Smooth muscle cell (in vitro differentiated cells): Measurements from ENCODE around the gene EFCAB11. TPM values are rescaled to one million over a fixed set of nuclear protein-coding genes. Genes with fewer than 3 reads are reported as not detected.

ENCODE experiments used
- DNase-seq: peaks from one replicate; lab custom pipeline; 2025; ENCODE audit not compliant: unreplicated experiment; lab: John Stamatoyannopoulos, UW
- H2AFZ ChIP-seq: fragments of 200-600 bp; sonication (generic); 2 replicates; pipeline ENCODE4 v1.6.0; 2016; ENCODE audit warnings: antibody characterized with exemption, low read depth, mild to moderate bottlenecking
- H3F3A ChIP-seq: fragments of 200-600 bp; sonication (generic); 2 replicates; pipeline ENCODE4 v1.6.0; 2017; ENCODE audit warnings: antibody characterized with exemption, low read depth
- H3K27ac ChIP-seq: fragments of 200-600 bp; sonication (generic); 2 replicates; pipeline ENCODE4 v1.5.1; 2016; ENCODE audit warnings: low read depth, mild to moderate bottlenecking
- H3K27me3 ChIP-seq: fragments of 200-600 bp; sonication (generic); 2 replicates; pipeline ENCODE4 v1.6.1; 2016; ENCODE audit warnings: low read depth, mild to moderate bottlenecking
- H3K36me3 ChIP-seq: fragments of 200-600 bp; sonication (generic); 2 replicates; pipeline ENCODE4 v1.5.1; 2016; ENCODE audit warnings: low read depth
- H3K4me1 ChIP-seq: fragments of 200-600 bp; sonication (generic); 2 replicates; pipeline ENCODE4 v1.5.1; 2016; ENCODE audit warnings: low read depth
- H3K4me2 ChIP-seq: fragments of 200-600 bp; sonication (generic); 2 replicates; pipeline ENCODE4 v1.6.0; 2016; ENCODE audit warnings: mild to moderate bottlenecking
- H3K4me3 ChIP-seq: fragments of 200-600 bp; sonication (generic); 2 replicates; pipeline ENCODE4 v1.5.1; 2016; ENCODE audit warnings: mild to moderate bottlenecking
- H3K79me2 ChIP-seq: fragments of 200-600 bp; sonication (generic); 2 replicates; pipeline ENCODE4 v1.6.0; 2016; ENCODE audit warnings: low read depth, mild to moderate bottlenecking
- H3K9ac ChIP-seq: fragments of 200-600 bp; sonication (generic); 2 replicates; pipeline ENCODE4 v1.6.0; 2016; ENCODE audit warnings: low read depth
- H3K9me3 ChIP-seq: fragments of 200-600 bp; sonication (generic); replicated peaks from 2 replicates; pipeline ENCODE4 v1.5.1; 2016; ENCODE audit warnings: low read depth
- H4K20me1 ChIP-seq: fragments of 200-600 bp; sonication (generic); 2 replicates; pipeline ENCODE4 v1.6.0; 2016; ENCODE audit warnings: low read depth
- CTCF ChIP-seq: fragments of 200-600 bp; sonication (generic); IDR thresholded peaks from 2 replicates; pipeline ENCODE4 v1.5.1; 2017; ENCODE audit warnings: borderline replicate concordance, mild to moderate bottlenecking, antibody characterized with exemption; ENCODE audit not compliant: insufficient read depth, poor library complexity, severe bottlenecking
- WGBS: methylation state at CpG from one replicate; pipeline ENCODE4 v1.1.7; 2016; ENCODE audit warnings: low lambda C conversion rate; 5-methylcytosine and 5-hydroxymethylcytosine counted together
- polyA plus RNA-seq: library from polyadenylated mRNA; unstranded; fragments of >200 nt; fragmentation: Nextera tagmentation; extraction: Ambion mirVana; gene quantifications from 2 replicates; pipeline ENCODE4 v1.2.1, GENCODE V29; 2016
- total RNA-seq: library from RNA; depleted of rRNA; stranded (reverse); fragments of >200 nt; gene quantifications from 2 replicates; pipeline ENCODE4 v1.2.3, GENCODE V29; 2014

EFCAB11 gene
- total and polyA plus RNA-seq, 2 experiments from 2014 or later: 3.1 to 9.5 TPM

DNA sequence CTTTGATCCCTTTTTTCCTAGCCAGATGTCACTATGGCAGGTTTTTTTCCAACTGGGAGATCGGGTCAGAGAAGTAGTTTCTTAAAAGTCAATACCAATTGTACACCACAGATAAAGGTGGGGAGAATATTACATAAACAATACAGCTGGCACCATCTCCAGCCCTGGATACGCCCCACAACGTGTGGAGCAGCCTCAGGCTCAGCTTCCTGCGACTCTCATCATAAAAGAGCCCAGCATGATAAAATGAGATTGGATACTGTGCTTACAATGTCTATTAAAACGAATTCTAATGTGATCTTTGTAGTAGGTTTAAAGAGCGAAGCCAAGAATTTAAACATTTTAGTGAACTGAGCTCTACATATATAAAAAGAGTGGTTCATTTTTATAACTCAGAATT is 21.5 kb downstream of the EFCAB11 start:
- Histone ChIP-seq H3K27ac (no peak overlapping the region), H3F3A (no peaks in the 10 kb centered on the region)

DNA sequence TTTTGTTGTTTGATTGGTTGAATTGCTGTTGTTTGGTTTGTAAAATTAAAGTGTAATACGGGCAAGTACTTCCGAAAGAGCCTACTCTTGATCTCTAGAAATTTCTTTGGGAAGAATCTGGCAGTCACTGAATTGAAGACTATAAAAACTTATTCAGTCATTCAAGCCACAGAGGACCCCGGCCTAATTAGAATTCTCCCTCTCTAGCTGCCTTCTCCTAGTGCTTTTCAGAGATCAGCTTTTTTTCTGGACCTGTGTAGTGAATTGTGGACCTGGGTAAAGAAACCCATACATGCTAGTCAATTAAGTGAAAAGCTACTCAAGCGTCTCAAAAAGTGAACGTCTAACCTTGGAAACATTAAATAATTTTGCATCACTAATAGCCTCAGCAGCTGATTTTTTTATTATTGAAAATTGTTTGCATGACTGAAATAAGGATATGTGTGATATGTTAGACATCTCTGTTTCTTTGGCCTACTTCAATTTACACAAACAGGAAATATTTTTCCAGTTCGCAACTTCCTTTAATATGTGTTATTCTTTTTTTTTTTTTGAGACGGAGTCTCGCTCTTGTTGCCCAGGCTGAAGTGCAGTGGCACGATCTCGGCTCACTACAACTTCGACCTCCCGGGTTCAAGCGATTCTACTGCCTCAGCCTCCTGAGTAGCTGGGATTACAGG is 27.2 kb downstream of the EFCAB11 start:
- no peaks in the 10 kb centered on the region for H3K79me2 ChIP-seq
- no peaks in the 10 kb centered on the region for H3F3A ChIP-seq
- H3K4me3 ChIP-seq: no peak overlapping the region
- no peaks in the 10 kb centered on the region for H4K20me1 ChIP-seq
- no peaks in the 10 kb centered on the region for H3K9me3 ChIP-seq
- no peak for TF ChIP-seq CTCF
- H3K36me3 ChIP-seq: no peaks in the 10 kb centered on the region
- no peak overlapping the region for H3K9ac ChIP-seq
- H3K4me1 ChIP-seq: no peaks in the 10 kb centered on the region
- 97% methylated on average over 13 of the region's 13 CpGs for WGBS
- H2AFZ ChIP-seq: no peak overlapping the region
- H3K4me2 ChIP-seq: no peak overlapping the region
- H3K27ac ChIP-seq: no peak overlapping the region
- H3K27me3 ChIP-seq: no peaks in the 10 kb centered on the region
- no peak for DNase-seq

More for the DNA sequence above, 21.5 kb downstream of the EFCAB11 start:
- no peaks in the 10 kb centered on the region for H3K9me3 ChIP-seq
- no peak overlapping the region for H2AFZ ChIP-seq
- DNase-seq: no peak
- no peak overlapping the region for H3K4me3 ChIP-seq
- no peaks in the 10 kb centered on the region for H3K36me3 ChIP-seq
- TF ChIP-seq CTCF: no peak
- no peaks in the 10 kb centered on the region for H4K20me1 ChIP-seq
- H3K27me3 ChIP-seq: no peaks in the 10 kb centered on the region
- no peak overlapping the region for H3K4me2 ChIP-seq
- WGBS: 86% methylated on average over 6 of the region's 6 CpGs
- H3K79me2 ChIP-seq: no peaks in the 10 kb centered on the region
- H3K4me1 ChIP-seq: no peaks in the 10 kb centered on the region
- no peak overlapping the region for H3K9ac ChIP-seq

GRCh38 chr14:89926694-89927093 is 27.8 kb downstream of the EFCAB11 start:
- Histone ChIP-seq H4K20me1 (no peaks in the 10 kb centered on the region), H3K27ac (no peak overlapping the region), H3K36me3 (no peaks in the 10 kb centered on the region), H3F3A (no peaks in the 10 kb centered on the region), H2AFZ (no peak overlapping the region), H3K4me3 (no peak overlapping the region), H3K4me1 (no peaks in the 10 kb centered on the region), H3K79me2 (no peaks in the 10 kb centered on the region), H3K27me3 (no peaks in the 10 kb centered on the region), H3K9me3 (no peaks in the 10 kb centered on the region), H3K4me2 (no peak overlapping the region), H3K9ac (no peak overlapping the region)
- TF ChIP-seq CTCF: no peak
- no peak for DNase-seq
- 84% methylated on average over 1 of the region's 1 CpG for WGBS

- H3K9ac ChIP-seq: no peak overlapping the region
- H3K4me1 ChIP-seq: no peaks in the 10 kb centered on the region
- no peaks in the 10 kb centered on the region for H3K27me3 ChIP-seq
- H3K27ac ChIP-seq: no peak overlapping the region
- WGBS: 90% methylated on average over 4 of the region's 4 CpGs
- no peaks in the 10 kb centered on the region for H3F3A ChIP-seq
- H3K4me2 ChIP-seq: no peak overlapping the region
- H3K4me3 ChIP-seq: no peak overlapping the region
- no peak for TF ChIP-seq CTCF
- H3K9me3 ChIP-seq: no peaks in the 10 kb centered on the region
- H3K36me3 ChIP-seq: no peaks in the 10 kb centered on the region
- H2AFZ ChIP-seq: no peak overlapping the region
- H4K20me1 ChIP-seq: no peaks in the 10 kb centered on the region
- no peaks in the 10 kb centered on the region for H3K79me2 ChIP-seq
- no peak for DNase-seq
These were observed 30.3 kb downstream of the EFCAB11 start for GRCh38 chr14:89924268-89924667.
